ENCODE results near the gene MAPK9. TPM values are rescaled to one million over a fixed set of nuclear protein-coding genes. Genes with fewer than 3 reads are reported as not detected.

Gene MAPK9
- total and polyA plus RNA-seq, 9 of the 15 experiments (the other 6 are each of a cell fraction or from before 2014, with no cell fraction given), result 4.8 to 58.0 (median 29.9) TPM

- no peak for ATAC-seq
- no peak for TF ChIP-seq GATA2 (CRISPR knock-in tag; IDR thresholded peaks at IDR 0.05)
- Histone ChIP-seq H3K9me3 (replicated peaks; ENCODE audit: control insufficient read depth, insufficient read depth, low read depth, low read length) (no peaks in the 10 kb centered on the region), H3K4me3 (no peak overlapping the region), H3K9me1 (ENCODE audit: control insufficient read depth, insufficient read depth, low read length) (no peaks in the 10 kb centered on the region), H3K4me1 (replicated peaks in 1 of 2; ENCODE audit: control insufficient read depth in 2 of 2, insufficient read depth in 2 of 2, low read length in 2 of 2) (no peaks in the 10 kb centered on the region), H3K27ac (ENCODE audit: extremely low read depth, low read depth, low read length) (no peak overlapping the region), H3K9ac (ENCODE audit: insufficient read depth in 1 of 2, low read depth in 2 of 2, low read length in 2 of 2) (no peak overlapping the region), H3K36me3 (ENCODE audit: control insufficient read depth, insufficient read depth, low read length) (peaks cover 54% of the 10 kb centered on the region; the same call in 2 of the 3 replicates), H2AFZ (ENCODE audit: low read depth, low read length) (no peak overlapping the region), H4K20me1 (replicated peaks; ENCODE audit: control insufficient read depth, insufficient read depth, low read length) (no peaks in the 10 kb centered on the region), H3K27me3 (ENCODE audit: control insufficient read depth in 2 of 2, insufficient read depth in 2 of 2, low read length in 2 of 2) (no peaks in the 10 kb centered on the region), H3K79me2 (ENCODE audit: control insufficient read depth, insufficient read depth, low read length) (peaks cover 9% of the 10 kb centered on the region; the same call in 2 of the 3 replicates), H3K4me2 (ENCODE audit: insufficient read depth, low read length) (no peak overlapping the region)
- BruUV-seq (replicated peaks), result no TSS peak
- WGBS (ENCODE audit: insufficient coverage, low coverage, missing lambda C conversion rate), result 91% methylated on average over 10 of the region's 10 CpGs
- in situ Hi-C loops (cut with MboI), result no loop called here
- no peak for FAIRE-seq
- ChIA-PET CTCF (ENCODE audit: low intra/inter-chr PET ratio) (no interaction called here), POLR2A (interaction anchor here (0.6 kb wide), 2 partner anchors 369 to 816 kb away, joined by 3 read pairs; no protein-coding TSS in a partner anchor)
- intact Hi-C loops (cut with micrococcal nuclease), result no loop called here
- no peak for DNase-seq (ENCODE audit: extremely low read depth in 1 of 4, low spot score in 3 of 4)
Observed at GRCh38 chr5:180283026-180283615, 8.8 kb downstream of the MAPK9 start.

- no peak overlapping the region for H3K27ac ChIP-seq (ENCODE audit: extremely low read depth, low read depth, low read length)
- no peak overlapping the region for H3K4me2 ChIP-seq (ENCODE audit: insufficient read depth, low read length)
- BruUV-seq (replicated peaks), result no TSS peak
- intact Hi-C loops (cut with micrococcal nuclease), result no loop called here
- H3K9me3 ChIP-seq (replicated peaks; ENCODE audit: control insufficient read depth, insufficient read depth, low read depth, low read length), result no peaks in the 10 kb centered on the region
- peaks cover under 1% of the 10 kb centered on the region; the same call in 1 of the 3 replicates for H3K79me2 ChIP-seq (ENCODE audit: control insufficient read depth, insufficient read depth, low read length)
- H2AFZ ChIP-seq (ENCODE audit: low read depth, low read length), result no peak overlapping the region
- no peaks in the 10 kb centered on the region for H3K27me3 ChIP-seq (ENCODE audit: control insufficient read depth in 2 of 2, insufficient read depth in 2 of 2, low read length in 2 of 2)
- H3K9me1 ChIP-seq (ENCODE audit: control insufficient read depth, insufficient read depth, low read length), result no peaks in the 10 kb centered on the region
- in situ Hi-C loops (cut with MboI), result no loop called here
- H3K36me3 ChIP-seq (ENCODE audit: control insufficient read depth, insufficient read depth, low read length), result peaks cover 62% of the 10 kb centered on the region; the same call in 2 of the 3 replicates
- H3K9ac ChIP-seq (ENCODE audit: insufficient read depth in 1 of 2, low read depth in 2 of 2, low read length in 2 of 2), result no peak overlapping the region
- no peak for DNase-seq (ENCODE audit: extremely low read depth in 1 of 4, low spot score in 3 of 4)
- no peaks in the 10 kb centered on the region for H4K20me1 ChIP-seq (replicated peaks; ENCODE audit: control insufficient read depth, insufficient read depth, low read length)
- ATAC-seq, result no peak
- ChIA-PET POLR2A (interaction anchor here (1.6 kb wide), 1 partner anchor 9 kb away, joined by 5 read pairs; no protein-coding TSS in a partner anchor), CTCF (ENCODE audit: low intra/inter-chr PET ratio) (no interaction called here)
- FAIRE-seq, result no peak
- no peak overlapping the region for H3K4me3 ChIP-seq
- no peaks in the 10 kb centered on the region for H3K4me1 ChIP-seq (replicated peaks in 1 of 2; ENCODE audit: control insufficient read depth in 2 of 2, insufficient read depth in 2 of 2, low read length in 2 of 2)
- 91% methylated on average over 9 of the region's 9 CpGs for WGBS (ENCODE audit: insufficient coverage, low coverage, missing lambda C conversion rate)
- no peak for TF ChIP-seq SMAD3 (CRISPR knock-in tag; conservative IDR thresholded peaks at IDR 0.05)
- TF ChIP-seq THRB (CRISPR knock-in tag; conservative IDR thresholded peaks at IDR 0.05), result no peak
- no peak for TF ChIP-seq DEAF1 (CRISPR knock-in tag; IDR thresholded peaks at IDR 0.05)
- TF ChIP-seq JUNB (CRISPR knock-in tag; conservative IDR thresholded peaks at IDR 0.05), result no peak
- TF ChIP-seq ZNF766 (CRISPR knock-in tag; conservative IDR thresholded peaks at IDR 0.05), result no peak
- no peak for TF ChIP-seq BRD9 (IDR thresholded peaks at IDR 0.05; ENCODE audit: low read depth, partially characterized antibody)
- no peak for TF ChIP-seq HNRNPL (IDR thresholded peaks at IDR 0.05; ENCODE audit: low read depth, low read length)
- no peak for TF ChIP-seq NR2F6 (CRISPR knock-in tag; IDR thresholded peaks at IDR 0.05)
- no peak for TF ChIP-seq CREB5 (CRISPR knock-in tag; IDR thresholded peaks at IDR 0.05)
- TF ChIP-seq ZFP36 (IDR thresholded peaks at IDR 0.05; ENCODE audit: low read depth, low read length, partially characterized antibody), result no peak
- TF ChIP-seq YBX1 (IDR thresholded peaks at IDR 0.05), result no peak
Observed at GRCh38 chr5:180282281-180282680, 9.6 kb downstream of the MAPK9 start.

Measured in K562 (cell line).